Body of pancreas (tissue), 4 donors: ENCODE data around the gene MARCHF3. TPM values are rescaled to one million over a fixed set of nuclear protein-coding genes. Genes with fewer than 3 reads are reported as not detected.
"Not testable (repeated sequence)": the region's sequence is repeated elsewhere in the genome, so short reads cannot be mapped to it uniquely, and the experiment has no call there.

Experiments
- ATAC-seq: fragments of 150-250 bp; one replicate; pipeline ENCODE4 v1.9.1; 2016
- DNase-seq, 4 donors: peaks; one replicate each; pipeline ENCODE4 v3.0.0-alpha.2; 2019
- H3K27ac ChIP-seq, 4 donors: fragments of 200-600 bp; sonication (generic); 1 replicate in 3 of 4; 2 replicates in 1 of 4; pipeline versions ENCODE4 v1.5.1 to v1.6.1; 2016 to 2019; ENCODE audit warnings: mild to moderate bottlenecking in 1 of 4, mixed read lengths in 1 of 4, moderate library complexity in 1 of 4
- H3K27me3 ChIP-seq, 2 donors: fragments of 200-600 bp; sonication (generic); one replicate each; pipeline ENCODE4 v1.6.0; 2016; ENCODE audit warnings: mild to moderate bottlenecking in 1 of 2
- H3K36me3 ChIP-seq, 2 donors: fragments of 200-600 bp; sonication (generic); replicated peaks in 1 of 2; 2 replicates each; pipeline ENCODE4 v1.5.1; 2016; ENCODE audit warnings: low read depth in 2 of 2; ENCODE audit not compliant: insufficient read depth in 1 of 2
- H3K4me1 ChIP-seq: fragments of 200-600 bp; sonication (generic); one replicate; pipeline ENCODE4 v1.6.0; 2016
- H3K4me3 ChIP-seq, 2 donors: fragments of 200-600 bp; sonication (generic); 1 replicate in 1 of 2; 2 replicates in 1 of 2; pipeline ENCODE4 v1.5.1; 2016 to 2019
- H3K9me3 ChIP-seq, 3 donors: fragments of 200-600 bp; sonication (generic); 1 replicate in 2 of 3; 2 replicates in 1 of 3; pipeline ENCODE4 v1.5.1; 2016
- CTCF ChIP-seq, 7 experiments: fragments of 450-650 bp in 4 of 7; fragments of 200-600 bp in 3 of 7; sonication (generic) in 3 of 7; IDR thresholded peaks; one replicate each; pipeline ENCODE4 v1.5.1; 2016 to 2019; ENCODE audit warnings: antibody characterized with exemption in 7 of 7
- POLR2A ChIP-seq, 3 donors: fragments of 450-650 bp; IDR thresholded peaks; one replicate each; pipeline ENCODE4 v1.6.1; 2016; ENCODE audit warnings: antibody characterized with exemption in 3 of 3, mild to moderate bottlenecking in 2 of 3
- WGBS, 2 donors: methylation state at CpG; one replicate each; pipeline ENCODE4 v1.1.5; 2017; 5-methylcytosine and 5-hydroxymethylcytosine counted together
- intact Hi-C: fragments of 100-400 bp; cut with DNase I; formaldehyde crosslinking; loops from one replicate; pipeline ENCODE4 v1.15.1; 2023
- total RNA-seq, 2 donors: library from RNA; depleted of rRNA; stranded (reverse); fragments of >200 nt; gene quantifications; one replicate each; pipeline ENCODE4 v1.1.0, GENCODE V29; 2016

MARCHF3 gene
- total RNA-seq, 2 donors from 2014 or later = 2.1 to 8.2 TPM

GRCh38 chr5:127025467-127025866 is 4.9 kb downstream of the MARCHF3 start:
- Histone ChIP-seq H3K36me3 (no peaks in the 10 kb centered on the region), H3K27ac (no peak overlapping the region), H3K9me3 (no peaks in the 10 kb centered on the region), H3K4me1 (peaks cover 23% of the 10 kb centered on the region), H3K4me3 (no peak overlapping the region), H3K27me3 (no peaks in the 10 kb centered on the region)
- DNase-seq (no peak), ATAC-seq (no peak)
- 47 to 69% methylated on average over 1 of the region's 1 CpG for WGBS, 2 donors
- TF ChIP-seq CTCF (IDR thresholded peaks at IDR 0.05) = no peak
- TF ChIP-seq POLR2A (IDR thresholded peaks at IDR 0.05) = no peak
- intact Hi-C loops = no loop called here

- ATAC-seq = no peak
- Histone ChIP-seq H3K4me1 (peaks cover 23% of the 10 kb centered on the region), H3K9me3 (no peaks in the 10 kb centered on the region), H3K36me3 (no peaks in the 10 kb centered on the region), H3K27me3 (no peaks in the 10 kb centered on the region), H3K27ac (no peak overlapping the region), H3K4me3 (no peak overlapping the region)
- intact Hi-C loops = no loop called here
- 72 to 76% methylated on average over 4 of the region's 4 CpGs for WGBS, 2 donors
- TF ChIP-seq POLR2A (IDR thresholded peaks at IDR 0.05) = no peak
- TF ChIP-seq CTCF (IDR thresholded peaks at IDR 0.05) = no peak
- no peak for DNase-seq
Measured at GRCh38 chr5:127024821-127025220, 5.5 kb downstream of the MARCHF3 start.

GRCh38 chr5:127023552-127024191 is 6.7 kb downstream of the MARCHF3 start:
- DNase-seq, ATAC-seq, H3K36me3 ChIP-seq, H3K4me3 ChIP-seq, intact Hi-C loops, H3K9me3 ChIP-seq, H3K27ac ChIP-seq, H3K27me3 ChIP-seq: not testable (repeated sequence)
- 94 to 96% methylated on average over 7 of the region's 7 CpGs for WGBS, 2 donors
- peaks cover 12% of the 10 kb centered on the region for H3K4me1 ChIP-seq

GRCh38 chr5:127022846-127023245 is 7.5 kb downstream of the MARCHF3 start:
- H3K4me3 ChIP-seq = no peak overlapping the region
- no peak overlapping the region for H3K27ac ChIP-seq
- H3K9me3 ChIP-seq = no peaks in the 10 kb centered on the region
- ATAC-seq (no peak), DNase-seq (no peak)
- no peaks in the 10 kb centered on the region for H3K27me3 ChIP-seq
- TF ChIP-seq POLR2A (IDR thresholded peaks at IDR 0.05) (no peak), CTCF (IDR thresholded peaks at IDR 0.05) (no peak)
- H3K36me3 ChIP-seq = no peaks in the 10 kb centered on the region
- intact Hi-C loops = no loop called here
- H3K4me1 ChIP-seq = peaks cover 8% of the 10 kb centered on the region
- WGBS, 2 donors = 74 to 78% methylated on average over 3 of the region's 3 CpGs

GRCh38 chr5:127019928-127020327 is 10.4 kb downstream of the MARCHF3 start:
- TF ChIP-seq CTCF (IDR thresholded peaks at IDR 0.05) = no peak
- no peak for TF ChIP-seq POLR2A (IDR thresholded peaks at IDR 0.05)
- intact Hi-C loops = no loop called here
- no peaks in the 10 kb centered on the region for H3K36me3 ChIP-seq
- no peaks in the 10 kb centered on the region for H3K9me3 ChIP-seq
- DNase-seq (no peak), ATAC-seq (no peak)
- H3K27me3 ChIP-seq = no peaks in the 10 kb centered on the region
- H3K4me3 ChIP-seq = no peak overlapping the region
- H3K4me1 ChIP-seq = no peaks in the 10 kb centered on the region
- H3K27ac ChIP-seq = no peak overlapping the region
- WGBS, 2 donors = 47 to 53% methylated on average over 1 of the region's 1 CpG

GRCh38 chr5:127016722-127017121 is 13.6 kb downstream of the MARCHF3 start:
- WGBS, 2 donors = 94 to 98% methylated on average over 4 of the region's 4 CpGs
- H3K4me1 ChIP-seq, H3K27ac ChIP-seq, DNase-seq, H3K4me3 ChIP-seq, ATAC-seq, intact Hi-C loops, H3K9me3 ChIP-seq, H3K36me3 ChIP-seq, H3K27me3 ChIP-seq: not testable (repeated sequence)
